Neural cell (in vitro differentiated cells): ENCODE results near the gene NDUFS2. TPM values are rescaled to one million over a fixed set of nuclear protein-coding genes. Genes with fewer than 3 reads are reported as not detected.

Experiments
- H2AFZ ChIP-seq: fragments of 200-600, 300-800 bp; sonication (generic), shearing (Covaris generic); 2 replicates; pipeline ENCODE4 v1.6.0; 2014; ENCODE audit warnings: low read depth, mild to moderate bottlenecking, antibody characterized with exemption, low read length, moderate library complexity
- H3F3A ChIP-seq: fragments of 200-600 bp; shearing (Covaris generic); 2 replicates; pipeline ENCODE4 v1.6.1; 2016; ENCODE audit warnings: mild to moderate bottlenecking, moderate library complexity, mixed read lengths, antibody characterized with exemption, low read length; ENCODE audit not compliant: insufficient read depth, poor library complexity, severe bottlenecking
- H3K27ac ChIP-seq: fragments of 200-600, 300-800 bp; sonication (generic), shearing (Covaris generic); 2 replicates; pipeline ENCODE4 v1.5.1; 2014; ENCODE audit warnings: mild to moderate bottlenecking, low read length, moderate library complexity
- H3K27me3 ChIP-seq: fragments of 300-800, 200-600 bp; sonication (generic), shearing (Covaris generic); 2 replicates; pipeline ENCODE4 v1.6.0; 2014; ENCODE audit warnings: mild to moderate bottlenecking, low read depth, low read length, moderate library complexity; ENCODE audit not compliant: insufficient read depth
- H3K36me3 ChIP-seq: fragments of 300-800, 200-600 bp; sonication (generic), shearing (Covaris generic); 2 replicates; pipeline ENCODE4 v1.5.1; 2014; ENCODE audit warnings: mild to moderate bottlenecking, antibody characterized with exemption, low read length, moderate library complexity; ENCODE audit not compliant: insufficient read depth
- H3K4me2 ChIP-seq: fragments of 300-800, 200-600 bp; sonication (generic), shearing (Covaris generic); 2 replicates; pipeline ENCODE4 v1.6.0; 2014; ENCODE audit warnings: mild to moderate bottlenecking, low read length
- H3K4me3 ChIP-seq: fragments of 300-800, 200-600 bp; sonication (generic), shearing (Covaris generic); 2 replicates; pipeline ENCODE4 v1.5.1; 2014; ENCODE audit warnings: mild to moderate bottlenecking, low read length, moderate library complexity
- H3K79me2 ChIP-seq: fragments of 200-600 bp; shearing (Covaris generic); replicated peaks from 2 replicates; pipeline ENCODE4 v1.6.0; 2014; ENCODE audit warnings: mild to moderate bottlenecking, low read length, moderate library complexity; ENCODE audit not compliant: insufficient read depth
- H3K9ac ChIP-seq: fragments of 300-800, 200-600 bp; sonication (generic), shearing (Covaris generic); 2 replicates; pipeline ENCODE4 v1.6.1; 2016; ENCODE audit warnings: mild to moderate bottlenecking, low read length, mixed read lengths
- H3K9me2 ChIP-seq: fragments of 200-600 bp; shearing (Covaris generic); 2 replicates; pipeline ENCODE4 v1.6.1; 2016; ENCODE audit warnings: mild to moderate bottlenecking, low read length, mixed read lengths; ENCODE audit not compliant: insufficient read depth
- H3K9me3 ChIP-seq: fragments of 200-600, 300-800 bp; sonication (generic), shearing (Covaris generic); 2 replicates; pipeline ENCODE4 v1.6.1; 2016; ENCODE audit warnings: mild to moderate bottlenecking, mixed run types, low read length, moderate library complexity, mixed read lengths
- H4K20me1 ChIP-seq: fragments of 200-600 bp; shearing (Covaris generic); 2 replicates; pipeline ENCODE4 v1.6.1; 2016; ENCODE audit warnings: mild to moderate bottlenecking, mixed run types; ENCODE audit not compliant: insufficient read depth
- CTCF ChIP-seq: fragments of 450-650 bp; IDR thresholded peaks from 2 replicates; pipeline ENCODE4 v1.5.1; 2014; ENCODE audit warnings: antibody characterized with exemption, mild to moderate bottlenecking, moderate library complexity; ENCODE audit not compliant: poor library complexity, severe bottlenecking
- EP300 ChIP-seq: fragments of 450-650 bp; conservative IDR thresholded peaks from 2 replicates; pipeline ENCODE4 v1.6.1; 2014; ENCODE audit warnings: antibody characterized with exemption, mild to moderate bottlenecking, moderate library complexity; ENCODE audit not compliant: poor library complexity, severe bottlenecking
- EZH2 ChIP-seq: fragments of 200-600, 300-800 bp; shearing (Covaris generic), sonication (generic); IDR thresholded peaks from 2 replicates; pipeline ENCODE4 v1.6.1; 2014; ENCODE audit warnings: antibody characterized with exemption, low read length, borderline replicate concordance, mild to moderate bottlenecking; ENCODE audit not compliant: insufficient read depth, poor library complexity, severe bottlenecking
- MXI1 ChIP-seq: fragments of 450-650 bp; conservative IDR thresholded peaks from 2 replicates; pipeline ENCODE4 v1.6.1; 2014; ENCODE audit warnings: antibody characterized with exemption, mild to moderate bottlenecking; ENCODE audit not compliant: poor library complexity, severe bottlenecking
- POLR2AphosphoS5 ChIP-seq: IDR thresholded peaks from 2 replicates; pipeline ENCODE4 v1.6.1; 2012
- RAD21 ChIP-seq: fragments of 450-650 bp; conservative IDR thresholded peaks from 2 replicates; pipeline ENCODE4 v1.6.1; 2014; ENCODE audit warnings: antibody characterized with exemption, mild to moderate bottlenecking, moderate library complexity
- REST ChIP-seq: IDR thresholded peaks from 2 replicates; pipeline ENCODE4 v1.6.1; 2012; ENCODE audit warnings: borderline replicate concordance
- SMC3 ChIP-seq: fragments of 450-650 bp; conservative IDR thresholded peaks from 2 replicates; pipeline ENCODE4 v1.6.1; 2014; ENCODE audit warnings: antibody characterized with exemption, mild to moderate bottlenecking, moderate library complexity; ENCODE audit not compliant: poor library complexity
- TAF1 ChIP-seq: IDR thresholded peaks from 2 replicates; pipeline ENCODE4 v1.6.1; 2012; ENCODE audit warnings: low read depth
- polyA plus RNA-seq: library from polyadenylated mRNA; depleted of rRNA; stranded (reverse); fragments of >200 nt; gene quantifications from 2 replicates; pipeline ENCODE4 v1.2.3, GENCODE V29; 2014

Gene NDUFS2
- polyA plus RNA-seq, 1 donor from 2014 or later: 166 TPM

GRCh38 chr1:161153682-161154337 is 48.4 kb upstream of the NDUFS2 start, which contains the start of gene UFC1:
Gene UFC1, plus strand, starts transcription at chr1:161153978. Its CDS starts 20 bp downstream, at chr1:161153998.
- Histone ChIP-seq H3K4me3 (peak within 1 kb of the TSS; percentile 72), H3K9me2 (no peaks in the 10 kb centered on the region), H3K27me3 (no peaks in the 10 kb centered on the region), H3K79me2 (no peaks in the 10 kb centered on the region), H3K9ac (peak within 1 kb of the TSS; percentile 89), H3K4me2 (peak within 1 kb of the TSS; percentile 71), H4K20me1 (no peaks in the 10 kb centered on the region), H3F3A (no peaks in the 10 kb centered on the region), H3K36me3 (no peaks in the 10 kb centered on the region), H3K9me3 (no peaks in the 10 kb centered on the region), H3K27ac (peak within 1 kb of the TSS; percentile 91), H2AFZ (peak within 1 kb of the TSS; percentile 52)
- no peak for TF ChIP-seq CTCF
- TF ChIP-seq POLR2AphosphoS5: peak; percentile 79
- peak; percentile 91 for TF ChIP-seq TAF1
- TF ChIP-seq SMC3: peak; percentile 25
- no peak for TF ChIP-seq EP300
- no peak for TF ChIP-seq EZH2
- peak; percentile 68 for TF ChIP-seq REST
- peak; percentile 91 for TF ChIP-seq MXI1
- TF ChIP-seq RAD21: peak; percentile 14

GRCh38 chr1:161157867-161158266 is 44.3 kb upstream of the NDUFS2 start:
- Histone ChIP-seq H3K4me3 (no peak overlapping the region), H2AFZ (no peak overlapping the region), H3K9ac (no peak overlapping the region), H3K9me2 (no peaks in the 10 kb centered on the region), H3K4me2 (no peak overlapping the region), H3F3A (no peaks in the 10 kb centered on the region), H3K36me3 (no peaks in the 10 kb centered on the region), H4K20me1 (no peaks in the 10 kb centered on the region), H3K27me3 (no peaks in the 10 kb centered on the region), H3K27ac (no peak overlapping the region), H3K79me2 (peaks cover 11% of the 10 kb centered on the region), H3K9me3 (no peaks in the 10 kb centered on the region)
- TF ChIP-seq SMC3 (no peak), REST (no peak), EP300 (no peak), MXI1 (no peak), TAF1 (no peak), POLR2AphosphoS5 (no peak), EZH2 (no peak), CTCF (no peak), RAD21 (no peak)
